GM21786 (cell line): ENCODE measurements around the gene NLGN4Y.
"Not testable (repeated sequence)": the region's sequence is repeated elsewhere in the genome, so short reads cannot be mapped to it uniquely, and the experiment has no call there.

ENCODE experiments used
- ATAC-seq: cut with Tn5 transposase; IDR thresholded peaks from one replicate; pipeline ENCODE4 v1.9.1; 2021; ENCODE audit not compliant: unreplicated experiment

NLGN4Y gene

GRCh38 chrY:14834103-14835060 lies 310.1 kb downstream of the NLGN4Y start:
- ATAC-seq: no peak

- no peak for ATAC-seq
These were observed 313.1 kb downstream of the NLGN4Y start for GRCh38 chrY:14837466-14837865.

GRCh38 chrY:14850734-14851133 lies 326.4 kb downstream of the NLGN4Y start:
- ATAC-seq: no peak

- ATAC-seq: no peak
These were observed 336.1 kb downstream of the NLGN4Y start for GRCh38 chrY:14860448-14860847.

- not testable (repeated sequence) for ATAC-seq
These were observed 336.7 kb downstream of the NLGN4Y start for GRCh38 chrY:14861033-14861432.

GRCh38 chrY:14871971-14872370 lies 347.6 kb downstream of the NLGN4Y start:
- no peak for ATAC-seq
